ENCODE data around the gene PGP.

GRCh38 chr16:2252806-2253148 lies 38.1 kb upstream of the PGP start:
- TF ChIP-seq CTCF (IDR thresholded peaks at IDR 0.05 in 2 of 3, conservative IDR thresholded peaks at IDR 0.05 in 1 of 3; ENCODE audit: borderline replicate concordance in 1 of 3, insufficient read depth in 1 of 3, low read depth in 2 of 3, low read length in 2 of 3) (no peak), REST (IDR thresholded peaks at IDR 0.05; ENCODE audit: low read depth) (no peak), SRF (IDR thresholded peaks at IDR 0.05; ENCODE audit: low read depth) (no peak), POLR2A (IDR thresholded peaks at IDR 0.05; ENCODE audit: borderline replicate concordance, extremely low read depth, insufficient read depth, insufficient read length) (no peak), SIN3A (IDR thresholded peaks at IDR 0.05; ENCODE audit: low read depth) (no peak), MAX (IDR thresholded peaks at IDR 0.05) (no peak), YY1 (IDR thresholded peaks at IDR 0.05; ENCODE audit: extremely low read depth, insufficient replicate concordance, low read depth, low read length) (no peak), ZNF274 (IDR thresholded peaks at IDR 0.05; ENCODE audit: low read depth, low read length) (no peak), JUND (IDR thresholded peaks at IDR 0.05) (no peak), EZH2 (IDR thresholded peaks at IDR 0.05) (no peak), RAD21 (IDR thresholded peaks at IDR 0.05; ENCODE audit: low read depth) (no peak)
